ENCODE results near the gene FRRS1. TPM values are rescaled to one million over a fixed set of nuclear protein-coding genes. Genes with fewer than 3 reads are reported as not detected.
A peak's percentile ranks its signal among the peaks of the same experiment; 100 is the strongest.

Gene FRRS1
- total and polyA plus RNA-seq, 2 experiments from 2014 or later: 0.34 to 6.8 TPM

GRCh38 chr1:99659755-99660210 is 106.7 kb downstream of the FRRS1 start:
- TF ChIP-seq ETS1 (IDR thresholded peaks at IDR 0.05) (no peak), POLR2AphosphoS5 (IDR thresholded peaks at IDR 0.05; ENCODE audit: low read depth) (no peak), ZNF114 (CRISPR knock-in tag; IDR thresholded peaks at IDR 0.05) (no peak), STAT1 (IDR thresholded peaks at IDR 0.05; ENCODE audit: unreplicated experiment) (no peak), NANOG (IDR thresholded peaks at IDR 0.05; ENCODE audit: borderline replicate concordance) (no peak), EZH2 (IDR thresholded peaks at IDR 0.05; ENCODE audit: low read depth, unreplicated experiment) (no peak), ZNF462 (CRISPR knock-in tag; IDR thresholded peaks at IDR 0.05) (no peak), CTCF (conservative IDR thresholded peaks at IDR 0.05; ENCODE audit: low read depth in 2 of 2) (no peak), CREB1 (CRISPR knock-in tag; IDR thresholded peaks at IDR 0.05; ENCODE audit: low read depth) (no peak), REST (IDR thresholded peaks at IDR 0.05; ENCODE audit: unreplicated experiment) (no peak)
- Mint-ChIP-seq H3K9me3 (no peaks in the 10 kb centered on the region), H3K4me3 (no peak overlapping the region), H3K36me3 (ENCODE audit: low read depth) (no peaks in the 10 kb centered on the region), H3K4me1 (peaks cover 6% of the 10 kb centered on the region; the same call in 2 of the 3 replicates), H3K27me3 (ENCODE audit: insufficient read depth, low read depth, poor library complexity) (no peaks in the 10 kb centered on the region), H3K27ac (no peak overlapping the region)
- Histone ChIP-seq H2AFZ (no peak overlapping the region), H3K79me2 (replicated peaks; ENCODE audit: insufficient read depth) (no peaks in the 10 kb centered on the region), H3K27me3 (ENCODE audit: insufficient read depth) (no peaks in the 10 kb centered on the region), H3F3A (replicated peaks; ENCODE audit: low read depth) (no peaks in the 10 kb centered on the region), H3K4me3 (no peak overlapping the region), H3K4me2 (no peak overlapping the region), H3K36me3 (ENCODE audit: insufficient read depth) (no peaks in the 10 kb centered on the region), H3K4me1 (ENCODE audit: insufficient read depth) (peaks cover 3% of the 10 kb centered on the region; the same call in 1 of the 2 replicates), H4K20me1 (replicated peaks; ENCODE audit: insufficient read depth) (no peaks in the 10 kb centered on the region), H3K27ac (ENCODE audit: low read depth) (no peak overlapping the region), H3K9me2 (ENCODE audit: insufficient read depth) (no peaks in the 10 kb centered on the region)
- DNase-seq (ENCODE audit: low spot score): peak; percentile 31
- ATAC-seq: no peak
